Vagina (tissue), 2 donors: ENCODE measurements around the gene TANGO2.

ENCODE experiments used
- CTCF ChIP-seq, 3 experiments: fragments of 450-650 bp in 2 of 3; fragments of 200-600 bp in 1 of 3; sonication (generic) in 1 of 3; IDR thresholded peaks; one replicate each; pipeline ENCODE4 v1.5.1; 2017 to 2019; ENCODE audit warnings: antibody characterized with exemption in 3 of 3, mild to moderate bottlenecking in 2 of 3, moderate library complexity in 2 of 3
- POLR2A ChIP-seq, 2 donors: fragments of 450-650 bp; IDR thresholded peaks; one replicate each; pipeline ENCODE4 v1.6.1; 2017; ENCODE audit warnings: antibody characterized with exemption in 2 of 2, mild to moderate bottlenecking in 2 of 2, moderate library complexity in 2 of 2
- POLR2AphosphoS5 ChIP-seq, 2 donors: sonication (generic); formaldehyde crosslinking; IDR thresholded peaks; one replicate each; pipeline ENCODE4 v1.9.0; 2017; ENCODE audit warnings: antibody characterized with exemption in 2 of 2, mild to moderate bottlenecking in 2 of 2, low read depth in 1 of 2; ENCODE audit not compliant: insufficient read depth in 1 of 2

GRCh38 chr22:19998232-19998951 is 22.5 kb upstream of the TANGO2 start:
- no peak for TF ChIP-seq CTCF (IDR thresholded peaks at IDR 0.05)
- TF ChIP-seq POLR2AphosphoS5 (IDR thresholded peaks at IDR 0.05; ENCODE audit: insufficient read depth in 1 of 2, low read depth in 1 of 2) = no peak
- no peak for TF ChIP-seq POLR2A (IDR thresholded peaks at IDR 0.05)
